DLD1 (cell line): Measurements from ENCODE around the gene PCK2.

Experiments
- in situ Hi-C: cut with HindIII; loops from 2 replicates; pipeline ENCODE4 v1.10.0; 2017; ENCODE audit warnings: low sequenced_read_pairs

PCK2 gene

DNA sequence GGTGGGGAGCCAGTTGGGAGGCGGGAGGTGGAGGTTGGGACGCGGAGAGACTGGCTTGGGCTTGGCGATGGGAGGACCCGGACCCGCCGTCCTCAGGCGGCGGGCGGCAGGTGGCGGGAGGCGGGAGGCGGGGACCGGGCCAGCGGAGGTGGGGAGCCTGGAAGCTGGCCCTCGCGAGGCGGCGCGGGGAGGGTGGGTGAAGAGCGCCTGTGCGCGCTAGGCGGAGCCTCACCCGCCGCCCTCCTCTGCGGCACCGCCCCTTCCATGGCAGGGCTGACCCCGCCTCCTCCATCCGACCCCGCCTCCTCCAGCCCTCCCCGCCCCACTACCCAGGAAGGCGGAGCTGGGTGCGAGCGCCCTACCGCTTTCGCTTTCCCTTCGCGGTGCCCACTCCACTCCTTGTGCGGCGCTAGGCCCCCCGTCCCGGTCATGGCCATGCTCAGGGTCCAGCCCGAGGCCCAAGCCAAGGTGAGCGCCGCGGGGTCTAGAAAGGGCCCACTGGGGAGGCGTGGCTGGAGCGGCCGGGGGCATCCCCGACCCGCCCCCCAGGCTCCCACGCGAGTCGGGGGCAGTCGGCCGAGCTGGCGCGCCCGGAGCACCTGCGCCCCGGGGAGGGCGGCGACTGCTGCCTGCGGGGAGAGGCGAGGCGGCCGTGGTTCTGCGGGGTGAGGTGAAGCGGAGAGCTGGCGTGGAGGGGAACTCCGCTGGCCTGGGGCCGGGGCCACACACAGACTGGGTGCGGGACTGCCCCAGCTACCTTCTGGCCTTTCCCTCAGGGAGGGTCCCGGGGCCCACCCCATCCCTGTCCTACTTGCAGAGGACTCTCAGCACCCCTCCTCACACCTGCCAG, 41.9 kb downstream of the PCK2 start, which contains the start of gene PSME1:
Gene PSME1, plus strand, starts transcription at position 361 of the 850 bp plus-strand sequence. Its CDS starts 69 bp downstream, at position 430.
- in situ Hi-C loops: no loop called here

DNA sequence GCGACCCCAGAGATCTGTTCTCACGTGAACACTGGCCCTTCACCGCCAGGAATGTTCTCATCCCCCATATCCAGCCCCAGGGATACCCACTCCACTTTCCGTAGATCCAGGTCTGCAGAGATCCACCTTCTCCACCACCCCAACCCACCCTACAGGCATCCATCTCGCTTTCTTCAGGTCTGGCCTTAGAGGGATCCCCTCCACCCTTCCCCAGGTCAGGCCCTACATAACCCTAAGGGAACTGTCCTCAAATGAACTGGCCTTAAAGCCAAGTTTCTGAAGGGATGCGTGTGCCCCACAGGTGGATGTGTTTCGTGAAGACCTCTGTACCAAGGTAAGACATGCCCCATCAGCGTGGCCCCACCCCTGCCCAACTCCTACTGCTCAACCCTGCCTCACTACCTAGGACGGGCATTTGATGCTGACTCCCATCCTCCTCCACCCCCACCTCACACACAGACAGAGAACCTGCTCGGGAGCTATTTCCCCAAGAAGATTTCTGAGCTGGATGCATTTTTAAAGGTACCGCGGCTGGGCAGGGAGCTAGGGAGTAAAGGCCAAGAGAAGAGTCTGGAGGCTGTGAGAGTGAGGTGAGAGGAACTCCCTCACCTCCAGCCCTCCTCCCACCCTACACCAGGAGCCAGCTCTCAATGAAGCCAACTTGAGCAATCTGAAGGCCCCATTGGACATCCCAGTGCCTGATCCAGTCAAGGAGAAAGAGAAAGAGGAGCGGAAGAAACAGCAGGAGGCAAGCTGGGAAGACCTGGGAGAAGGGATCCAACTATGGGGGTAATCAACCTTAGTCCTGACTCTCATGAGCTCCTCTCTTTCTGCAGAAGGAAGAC, 42.8 kb downstream of the PCK2 start:
- in situ Hi-C loops: no loop called here

DNA sequence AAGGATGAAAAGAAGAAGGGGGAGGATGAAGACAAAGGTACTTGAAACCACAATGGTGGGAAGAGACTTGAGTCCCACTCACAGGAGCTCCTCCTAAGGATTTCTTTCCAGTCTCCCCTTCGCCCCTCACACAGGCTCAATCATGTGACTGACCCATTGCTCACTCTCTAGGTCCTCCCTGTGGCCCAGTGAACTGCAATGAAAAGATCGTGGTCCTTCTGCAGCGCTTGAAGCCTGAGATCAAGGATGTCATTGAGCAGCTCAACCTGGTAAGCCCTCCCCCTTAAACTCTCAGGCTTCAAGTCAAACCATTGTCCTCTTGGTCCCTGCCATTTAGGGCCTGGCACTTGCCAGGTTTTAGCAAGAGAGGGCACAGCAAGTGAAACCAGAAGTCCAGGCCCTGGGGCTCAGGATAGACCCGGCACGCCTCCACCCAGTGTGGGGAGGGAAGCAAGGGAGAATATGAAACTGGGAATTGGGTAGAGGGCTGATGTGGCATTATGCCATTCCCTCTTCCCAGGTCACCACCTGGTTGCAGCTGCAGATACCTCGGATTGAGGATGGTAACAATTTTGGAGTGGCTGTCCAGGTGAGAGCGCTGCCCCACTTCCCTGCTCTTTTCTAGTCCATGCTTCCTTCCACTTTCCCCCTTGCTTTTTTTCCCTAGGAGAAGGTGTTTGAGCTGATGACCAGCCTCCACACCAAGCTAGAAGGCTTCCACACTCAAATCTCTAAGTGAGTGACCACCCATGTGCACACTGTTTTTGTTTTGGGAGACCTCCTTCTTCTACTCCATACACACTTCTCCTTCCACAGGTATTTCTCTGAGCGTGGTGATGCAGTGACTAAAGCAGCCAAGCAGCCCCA, 43.7 kb downstream of the PCK2 start:
- in situ Hi-C loops: no loop called here

DNA sequence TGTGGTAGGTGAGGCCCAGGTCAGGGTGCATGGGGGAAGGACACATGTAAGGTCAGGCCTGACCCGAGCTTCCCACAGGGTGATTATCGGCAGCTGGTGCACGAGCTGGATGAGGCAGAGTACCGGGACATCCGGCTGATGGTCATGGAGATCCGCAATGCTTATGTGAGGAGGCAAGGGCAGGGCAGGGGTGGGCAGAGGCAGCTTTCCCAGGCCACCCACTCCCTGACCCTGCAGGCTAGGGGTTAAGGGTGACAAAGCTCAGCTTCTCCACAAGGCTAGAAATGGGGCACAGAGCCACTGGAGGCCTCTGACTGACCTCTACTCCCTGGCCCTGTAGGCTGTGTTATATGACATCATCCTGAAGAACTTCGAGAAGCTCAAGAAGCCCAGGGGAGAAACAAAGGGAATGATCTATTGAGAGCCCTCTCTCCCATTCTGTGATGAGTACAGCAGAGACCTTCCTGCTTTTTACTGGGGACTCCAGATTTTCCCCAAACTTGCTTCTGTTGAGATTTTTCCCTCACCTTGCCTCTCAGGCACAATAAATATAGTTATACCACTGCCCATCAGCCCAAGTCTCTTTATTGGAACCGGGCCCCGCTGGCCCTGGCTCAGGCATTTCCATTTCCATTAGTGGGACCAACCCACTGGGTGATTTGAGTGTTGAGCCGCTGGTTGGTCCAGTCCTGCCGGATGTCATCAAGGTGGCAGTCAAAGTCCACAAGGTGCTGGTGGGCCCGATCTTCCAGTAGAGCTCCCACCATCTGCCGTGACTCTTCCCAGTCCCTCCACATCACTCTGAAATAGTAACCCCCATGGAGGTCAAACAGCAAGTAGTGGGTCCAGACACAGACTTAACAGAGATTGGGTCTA, 44.5 kb downstream of the PCK2 start:
- in situ Hi-C loops: no loop called here

DNA sequence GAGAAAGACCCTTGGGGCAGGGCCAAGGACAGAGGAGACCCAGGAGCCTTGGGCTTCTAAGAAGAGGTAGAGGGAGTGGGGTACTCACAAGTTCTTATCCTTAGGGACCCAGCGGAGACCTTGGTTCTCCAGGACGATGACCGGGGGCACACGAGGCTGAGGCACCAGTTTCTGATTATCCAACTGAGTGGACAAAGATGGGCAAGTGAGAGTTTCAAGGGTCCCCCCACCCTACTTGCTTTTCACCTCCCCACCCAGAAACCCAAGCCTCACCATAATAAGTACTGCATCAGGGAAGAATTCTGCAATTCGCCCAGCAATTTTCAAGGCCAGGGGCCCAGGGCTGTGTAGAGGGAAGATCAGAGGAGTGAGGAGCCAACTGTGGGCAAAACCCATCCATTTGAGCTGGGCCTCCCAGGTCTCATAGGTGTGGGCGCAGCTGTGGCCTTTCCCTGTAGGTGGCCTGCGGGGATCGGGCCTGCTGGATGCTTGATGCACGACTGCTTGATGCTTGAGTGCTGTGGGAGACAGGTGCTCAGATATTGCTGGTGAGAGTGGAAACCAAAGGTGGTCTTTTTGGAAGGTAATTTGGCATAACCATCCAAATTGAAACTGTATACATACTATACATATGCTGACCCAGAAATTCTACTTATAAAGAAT, 45.3 kb downstream of the PCK2 start:
- in situ Hi-C loops: no loop called here

GRCh38 chr14:24141097-24141880, 47.2 kb downstream of the PCK2 start, which contains the start of gene EMC9:
TSS of gene EMC9 (minus strand) at chr14:24141591. CDS start at chr14:24141304, 287 bp downstream.
- in situ Hi-C loops: no loop called here

- in situ Hi-C loops: no loop called here
Measured at GRCh38 chr14:24143511-24143910, 49.4 kb downstream of the PCK2 start.

- in situ Hi-C loops: no loop called here
Measured at GRCh38 chr14:24144451-24144850, 50.3 kb downstream of the PCK2 start.

GRCh38 chr14:24145219-24145618, 51.1 kb downstream of the PCK2 start:
- in situ Hi-C loops: no loop called here

GRCh38 chr14:24145690-24146452, 51.8 kb downstream of the PCK2 start:
- in situ Hi-C loops: no loop called here

DNA sequence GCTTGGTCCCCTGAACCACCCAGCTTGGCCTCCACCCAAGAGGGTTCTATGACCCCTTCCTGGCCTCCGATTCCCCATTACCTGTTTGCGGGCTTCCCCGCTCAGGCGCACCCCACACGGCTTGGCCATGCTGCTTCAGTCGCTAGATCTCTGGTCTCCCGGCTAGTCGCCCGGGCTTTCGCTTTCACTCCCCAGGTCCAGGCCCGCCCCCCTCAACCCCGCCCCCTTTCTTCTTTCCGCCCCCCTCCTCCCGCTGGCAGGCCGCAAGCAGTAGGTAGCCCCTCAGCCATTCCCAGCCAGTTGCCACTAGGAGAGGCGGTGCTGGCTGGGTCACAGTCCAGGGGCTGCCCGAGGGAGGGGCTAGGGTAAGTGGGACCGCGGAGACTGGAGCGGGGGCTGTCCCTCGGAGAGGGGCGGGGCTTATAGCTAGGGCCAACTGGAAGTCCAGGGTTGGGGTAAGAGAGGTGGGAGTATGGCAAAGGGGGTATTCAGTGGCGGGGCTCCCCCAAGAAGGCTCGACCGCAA, 52.4 kb downstream of the PCK2 start, which contains the start of gene PSME2:
Gene PSME2, minus strand, starts transcription at position 158 of the 525 bp plus-strand sequence. Its CDS starts 29 bp downstream, at position 129.
- in situ Hi-C loops: no loop called here

GRCh38 chr14:24146978-24147760, 53.1 kb downstream of the PCK2 start, which contains the start of gene RNF31:
TSS of gene RNF31 (plus strand) at chr14:24147498. CDS start at chr14:24147699, 201 bp downstream.
- in situ Hi-C loops: no loop called here

GRCh38 chr14:24147761-24148428, 53.8 kb downstream of the PCK2 start:
- in situ Hi-C loops: no loop called here

- in situ Hi-C loops: no loop called here
Measured at GRCh38 chr14:24149302-24149969, 55.3 kb downstream of the PCK2 start.

GRCh38 chr14:24150061-24150460, 56.0 kb downstream of the PCK2 start:
- in situ Hi-C loops: no loop called here
